ENCODE results near the gene RSPO4.

The RSPO4 gene

GRCh38 chr20:1002682-1003561, 811 bp upstream of the RSPO4 start:
- Histone ChIP-seq H3K9me3 (ENCODE audit: low read length) (no peaks in the 10 kb centered on the region), H3K36me3 (ENCODE audit: insufficient read depth, low read length) (no peaks in the 10 kb centered on the region), H2AFZ (ENCODE audit: low read length) (no peak overlapping the region), H3F3A (ENCODE audit: insufficient read depth, low read length) (no peaks in the 10 kb centered on the region), H4K20me1 (ENCODE audit: insufficient read depth, low read length) (no peaks in the 10 kb centered on the region), H3K9ac (ENCODE audit: low read length) (no peak overlapping the region), H3K9me2 (ENCODE audit: low read depth, low read length) (no peaks in the 10 kb centered on the region), H3K4me2 (ENCODE audit: low read length) (no peak overlapping the region), H3K79me2 (ENCODE audit: insufficient read depth, low read length) (no peaks in the 10 kb centered on the region), H3K27me3 (ENCODE audit: insufficient read depth, low read length) (no peaks in the 10 kb centered on the region), H3K4me3 (ENCODE audit: low read depth, low read length, poor library complexity, severe bottlenecking) (no peak overlapping the region), H3K4me1 (ENCODE audit: insufficient read depth, low read length, severe bottlenecking) (no peaks in the 10 kb centered on the region), H3K27ac (ENCODE audit: low read depth, low read length, poor library complexity, severe bottlenecking) (no peak overlapping the region)
- TF ChIP-seq CTCF (IDR thresholded peaks at IDR 0.05; ENCODE audit: low read length), result no peak
- TF ChIP-seq EZH2 (IDR thresholded peaks at IDR 0.05; ENCODE audit: borderline replicate concordance, low read length), result no peak

GRCh38 chr20:1001116-1001515, 995 bp downstream of the RSPO4 start:
- H3K9me3 ChIP-seq (ENCODE audit: low read length), result no peaks in the 10 kb centered on the region
- H4K20me1 ChIP-seq (ENCODE audit: insufficient read depth, low read length), result no peaks in the 10 kb centered on the region
- no peak overlapping the region for H3K9ac ChIP-seq (ENCODE audit: low read length)
- no peaks in the 10 kb centered on the region for H3K79me2 ChIP-seq (ENCODE audit: insufficient read depth, low read length)
- H3F3A ChIP-seq (ENCODE audit: insufficient read depth, low read length), result no peaks in the 10 kb centered on the region
- no peaks in the 10 kb centered on the region for H3K27me3 ChIP-seq (ENCODE audit: insufficient read depth, low read length)
- no peak overlapping the region for H3K4me2 ChIP-seq (ENCODE audit: low read length)
- TF ChIP-seq CTCF (IDR thresholded peaks at IDR 0.05; ENCODE audit: low read length) (no peak), EZH2 (IDR thresholded peaks at IDR 0.05; ENCODE audit: borderline replicate concordance, low read length) (no peak)
- H3K27ac ChIP-seq (ENCODE audit: low read depth, low read length, poor library complexity, severe bottlenecking), result no peak overlapping the region
- H3K9me2 ChIP-seq (ENCODE audit: low read depth, low read length), result no peaks in the 10 kb centered on the region
- H3K36me3 ChIP-seq (ENCODE audit: insufficient read depth, low read length), result no peaks in the 10 kb centered on the region
- H3K4me1 ChIP-seq (ENCODE audit: insufficient read depth, low read length, severe bottlenecking), result no peaks in the 10 kb centered on the region
- no peak overlapping the region for H3K4me3 ChIP-seq (ENCODE audit: low read depth, low read length, poor library complexity, severe bottlenecking)
- H2AFZ ChIP-seq (ENCODE audit: low read length), result no peak overlapping the region

GRCh38 chr20:998231-998830, 3.8 kb downstream of the RSPO4 start:
- Histone ChIP-seq H3K4me2 (ENCODE audit: low read length) (no peak overlapping the region), H3K27me3 (ENCODE audit: insufficient read depth, low read length) (0 out of 2 replicates have a peak, but pooled peaks cover 3% of the 10 kb centered on the region)

More at GRCh38 chr20:998231-998830, 3.8 kb downstream of the RSPO4 start:
- Histone ChIP-seq H3K9ac (ENCODE audit: low read length) (no peak overlapping the region), H3K36me3 (ENCODE audit: insufficient read depth, low read length) (no peaks in the 10 kb centered on the region), H3K9me2 (ENCODE audit: low read depth, low read length) (no peaks in the 10 kb centered on the region), H3F3A (ENCODE audit: insufficient read depth, low read length) (no peaks in the 10 kb centered on the region), H3K27ac (ENCODE audit: low read depth, low read length, poor library complexity, severe bottlenecking) (no peak overlapping the region), H3K9me3 (ENCODE audit: low read length) (no peaks in the 10 kb centered on the region), H3K4me1 (ENCODE audit: insufficient read depth, low read length, severe bottlenecking) (no peaks in the 10 kb centered on the region), H4K20me1 (ENCODE audit: insufficient read depth, low read length) (no peaks in the 10 kb centered on the region), H2AFZ (ENCODE audit: low read length) (no peak overlapping the region), H3K4me3 (ENCODE audit: low read depth, low read length, poor library complexity, severe bottlenecking) (no peak overlapping the region), H3K79me2 (ENCODE audit: insufficient read depth, low read length) (no peaks in the 10 kb centered on the region)
- no peak for TF ChIP-seq CTCF (IDR thresholded peaks at IDR 0.05; ENCODE audit: low read length)
- no peak for TF ChIP-seq EZH2 (IDR thresholded peaks at IDR 0.05; ENCODE audit: borderline replicate concordance, low read length)

Data from OCI-LY1 (cell line).